HTR-8/SVneo (cell line): ENCODE measurements around the gene NPR3.
"Not testable (repeated sequence)": the region's sequence is repeated elsewhere in the genome, so short reads cannot be mapped to it uniquely, and the experiment has no call there.

Source experiments
- DNase-seq: peaks from one replicate; pipeline ENCODE4 v3.0.0; 2011; ENCODE audit warnings: low spot score, mixed read lengths; ENCODE audit not compliant: insufficient read length
- FAIRE-seq: peaks from 2 replicates; lab custom pipeline; 2011; peaks lifted over from hg19 to GRCh38; lab: Jason Lieb, UNC

The NPR3 gene

DNA sequence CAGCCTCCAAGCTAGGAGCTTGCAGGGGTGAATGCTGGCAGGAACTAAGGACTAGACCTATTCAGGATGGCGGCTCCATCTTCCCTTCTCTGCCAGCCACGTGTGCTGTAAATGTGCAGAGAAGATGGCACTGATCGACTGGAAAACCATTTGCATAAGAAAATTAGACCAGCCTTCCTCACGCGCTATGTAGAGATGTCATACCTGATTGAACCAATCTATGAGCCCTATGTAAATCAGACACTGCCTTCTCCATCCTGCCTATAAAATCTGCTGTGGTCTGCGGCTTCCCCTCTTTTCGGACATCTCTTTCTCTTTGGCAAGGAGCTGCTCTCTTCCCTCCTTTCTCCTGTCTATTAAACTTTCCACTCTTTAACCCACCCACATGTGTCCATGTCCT is 91.6 kb downstream of the NPR3 start:
- FAIRE-seq = no peak
- DNase-seq = no peak

- FAIRE-seq (no peak), DNase-seq (no peak)
Observed at GRCh38 chr5:32803656-32804055, 92.5 kb downstream of the NPR3 start.

DNA sequence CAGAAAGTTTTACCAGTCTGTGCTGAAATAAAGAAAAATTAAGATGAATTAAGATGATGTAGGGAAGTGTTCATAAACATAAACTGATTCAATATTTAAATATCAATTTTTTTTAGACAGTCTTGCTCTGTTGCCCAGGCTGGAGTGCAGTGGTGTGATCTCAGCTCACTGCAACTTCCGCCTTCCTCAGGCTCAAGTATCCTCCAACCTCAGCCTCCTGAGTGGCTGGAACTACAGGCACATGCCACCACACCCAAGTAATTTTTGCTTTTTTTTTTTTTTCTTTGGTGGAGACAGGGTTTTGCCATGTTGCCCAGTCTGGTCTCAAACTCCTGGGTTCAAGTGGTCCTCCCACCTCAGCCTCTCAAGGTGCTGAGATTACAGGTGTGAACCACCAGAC is 94.3 kb downstream of the NPR3 start:
- FAIRE-seq, DNase-seq: not testable (repeated sequence)

- peak; percentile 92 for FAIRE-seq
- peak; percentile 79 for DNase-seq
Observed at GRCh38 chr5:32805971-32806638, 95.0 kb downstream of the NPR3 start.

GRCh38 chr5:32808783-32809182 is 97.7 kb downstream of the NPR3 start:
- FAIRE-seq (peak; percentile 42), DNase-seq (no peak)

DNA sequence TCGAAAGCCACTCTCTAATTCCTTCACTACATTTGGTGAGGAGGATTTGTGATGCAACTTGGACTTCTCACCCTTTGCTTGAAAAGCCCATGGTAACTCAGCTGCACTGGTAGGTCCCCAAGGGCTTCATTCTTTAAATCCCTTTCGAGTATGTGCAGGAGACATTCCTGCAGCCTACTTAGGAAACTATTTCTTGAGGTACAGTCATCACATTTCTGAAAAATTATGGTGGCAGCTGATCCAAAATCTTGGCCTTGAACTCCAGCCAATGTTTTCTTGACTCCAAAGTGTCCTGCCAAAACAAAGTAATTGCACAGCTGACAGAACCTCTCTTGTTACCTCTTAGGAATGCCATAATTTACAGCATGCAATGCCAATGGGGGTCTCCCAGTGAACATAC is 99.7 kb downstream of the NPR3 start:
- FAIRE-seq (no peak), DNase-seq (peak; percentile 21)

DNA sequence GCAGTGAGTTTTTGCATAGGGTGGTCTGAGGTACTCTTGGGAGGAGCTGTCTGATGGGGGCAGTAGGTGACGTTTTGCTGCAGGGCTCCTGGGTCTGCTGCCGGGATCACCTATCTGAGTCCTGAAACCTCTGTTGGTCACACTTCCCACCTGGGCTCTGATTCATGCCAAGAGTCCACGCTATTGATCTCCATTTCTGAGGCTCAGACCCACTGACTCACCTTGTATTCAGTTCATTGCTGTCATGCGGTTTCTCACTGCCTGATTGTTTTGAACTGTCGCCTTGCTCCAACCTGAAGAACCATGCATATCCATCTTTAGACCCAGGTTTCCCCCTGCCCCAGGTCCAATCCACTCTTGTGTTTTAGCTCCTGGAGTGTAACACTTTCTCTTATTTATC is 101.3 kb downstream of the NPR3 start:
- DNase-seq (no peak), FAIRE-seq (no peak)

DNA sequence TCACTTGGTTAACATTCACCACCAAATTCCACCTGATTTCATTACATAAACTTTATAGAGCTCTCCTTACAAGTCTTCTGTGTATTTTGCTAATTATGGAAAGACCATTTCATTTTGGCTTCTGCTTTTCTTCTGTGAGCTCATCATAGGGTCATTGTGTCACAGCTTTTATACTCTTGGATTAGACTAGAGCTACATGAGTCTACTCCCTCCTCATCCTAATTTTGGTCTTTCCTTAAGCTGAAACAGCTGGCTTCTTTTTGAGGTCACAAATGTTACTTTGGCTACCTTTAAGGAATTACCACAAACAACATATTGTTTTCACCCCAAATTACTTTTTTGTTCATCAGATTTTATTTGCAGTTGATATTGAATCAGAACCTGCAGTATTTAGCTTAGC is 103.0 kb downstream of the NPR3 start:
- FAIRE-seq (peak; percentile 28), DNase-seq (no peak)

DNA sequence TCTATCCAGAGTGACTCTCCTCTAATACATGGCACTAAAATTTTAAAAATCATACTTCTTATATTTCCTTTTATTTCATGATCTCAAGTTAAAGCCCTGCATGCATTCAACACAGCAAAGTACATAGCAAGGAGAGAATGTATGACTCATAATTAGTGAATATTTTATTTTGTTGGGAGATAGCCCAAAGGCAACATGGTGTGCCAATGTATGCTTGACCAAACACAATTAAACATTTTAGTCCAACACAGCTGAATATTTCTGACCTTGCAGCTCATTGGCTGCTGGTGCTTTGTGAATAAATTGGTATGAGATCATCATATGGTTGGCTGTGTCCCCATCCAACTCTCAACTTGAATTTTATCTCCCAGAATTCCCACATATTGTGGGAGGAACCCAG is 103.5 kb downstream of the NPR3 start:
- FAIRE-seq (peak; percentile 77), DNase-seq (no peak)

DNA sequence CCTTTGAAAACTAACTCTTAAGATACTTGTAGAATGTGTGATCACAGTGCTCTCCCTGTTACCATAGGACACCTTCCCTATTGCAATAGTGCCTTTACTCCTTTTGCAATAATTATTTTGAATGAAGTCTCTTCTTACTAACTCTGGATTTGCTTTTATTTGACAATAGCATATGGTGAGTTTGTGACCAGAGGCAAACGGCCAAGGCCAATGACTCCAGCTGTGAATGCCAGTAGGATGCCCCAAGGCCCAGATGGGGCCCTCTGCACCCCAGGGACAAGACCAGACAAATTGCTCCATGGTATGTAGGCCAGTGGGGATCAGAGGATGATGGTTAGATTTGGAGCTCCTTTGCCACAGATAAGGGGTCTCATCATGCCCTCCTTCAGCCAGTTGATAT is 116.9 kb downstream of the NPR3 start:
- no peak for FAIRE-seq
- DNase-seq = no peak

- no peak for DNase-seq
- no peak for FAIRE-seq
Observed at GRCh38 chr5:32828492-32828891, 117.4 kb downstream of the NPR3 start.

DNA sequence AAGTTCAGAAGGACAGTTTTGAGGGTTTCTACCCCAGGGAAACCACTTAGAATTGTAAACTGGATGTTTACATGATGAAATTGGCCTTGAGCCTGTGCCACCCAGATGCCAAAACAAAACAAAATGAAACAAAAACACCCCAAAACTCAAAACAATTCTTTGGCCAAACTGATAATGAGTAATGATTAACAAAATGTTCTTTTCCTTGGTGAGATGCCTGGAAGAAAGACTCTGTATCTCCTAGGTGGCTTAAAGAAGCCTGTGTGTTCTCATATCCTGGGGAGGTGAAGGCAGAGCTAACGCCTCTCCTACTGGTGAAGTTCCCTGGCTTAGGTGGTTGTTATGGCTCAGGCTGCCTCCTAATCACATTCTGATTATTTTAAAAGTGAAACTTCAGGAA is 120.5 kb downstream of the NPR3 start:
- DNase-seq = no peak
- FAIRE-seq = no peak

GRCh38 chr5:32833127-32833526 is 122.0 kb downstream of the NPR3 start:
- FAIRE-seq (no peak), DNase-seq (no peak)

DNA sequence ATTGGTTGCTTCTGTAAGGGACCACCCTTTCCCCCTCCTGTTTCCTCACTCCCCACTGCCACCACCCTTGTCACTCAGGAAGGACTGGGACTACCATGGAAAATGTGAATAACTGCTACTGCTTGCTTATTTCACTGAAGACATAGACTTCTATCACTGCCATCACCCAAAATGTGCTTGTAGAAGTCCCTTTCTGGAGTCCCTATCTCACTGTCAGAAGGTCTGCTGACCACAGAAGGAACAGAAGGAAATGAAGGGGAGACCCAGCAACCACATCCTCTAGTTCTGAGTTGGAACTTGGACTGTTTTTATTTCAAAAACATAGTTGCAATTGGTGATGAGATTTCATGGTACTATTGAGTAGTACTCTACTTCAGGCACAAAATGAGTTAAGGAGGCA is 122.5 kb downstream of the NPR3 start:
- FAIRE-seq = no peak
- no peak for DNase-seq

DNA sequence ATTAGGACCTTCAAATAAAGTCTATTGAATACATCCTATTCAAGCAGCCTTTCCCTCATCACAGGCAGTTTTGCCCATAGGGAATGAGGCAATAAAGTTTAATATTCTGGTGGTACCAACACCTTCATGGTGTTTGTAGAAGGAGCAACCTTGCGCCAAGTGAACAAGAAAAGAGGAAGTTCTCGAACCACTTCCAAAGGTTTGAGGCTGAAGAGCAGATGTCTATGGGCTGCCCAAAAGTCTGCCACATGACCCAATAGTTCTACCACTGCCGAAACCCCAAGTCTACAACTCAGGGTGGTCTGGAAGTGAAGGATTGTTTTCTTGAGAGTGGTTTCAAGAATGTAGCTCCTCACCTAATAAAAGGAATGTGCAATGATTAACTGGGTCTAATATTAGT is 123.1 kb downstream of the NPR3 start:
- DNase-seq (no peak), FAIRE-seq (no peak)

DNA sequence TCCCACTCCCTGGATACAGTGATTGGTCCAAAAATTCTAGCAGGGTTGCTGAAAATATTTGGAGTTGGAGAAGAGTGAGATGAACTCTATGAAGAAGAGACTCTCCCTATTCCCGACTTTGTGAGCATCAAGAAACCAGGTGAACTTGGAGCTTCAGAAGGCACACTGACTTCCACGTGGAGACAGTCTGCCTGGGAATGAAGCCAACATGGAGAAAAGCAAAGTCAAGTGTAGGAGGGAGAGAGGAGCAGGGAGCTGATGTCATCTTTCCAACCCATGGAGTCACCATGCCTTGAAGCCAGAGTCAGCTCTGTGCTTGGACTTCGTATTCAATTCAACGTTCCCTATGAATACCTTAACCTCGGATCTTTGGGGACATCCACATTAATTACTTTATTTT is 125.1 kb downstream of the NPR3 start:
- no peak for FAIRE-seq
- no peak for DNase-seq

- DNase-seq = no peak
Observed at GRCh38 chr5:32837211-32837610, 126.1 kb downstream of the NPR3 start.

DNA sequence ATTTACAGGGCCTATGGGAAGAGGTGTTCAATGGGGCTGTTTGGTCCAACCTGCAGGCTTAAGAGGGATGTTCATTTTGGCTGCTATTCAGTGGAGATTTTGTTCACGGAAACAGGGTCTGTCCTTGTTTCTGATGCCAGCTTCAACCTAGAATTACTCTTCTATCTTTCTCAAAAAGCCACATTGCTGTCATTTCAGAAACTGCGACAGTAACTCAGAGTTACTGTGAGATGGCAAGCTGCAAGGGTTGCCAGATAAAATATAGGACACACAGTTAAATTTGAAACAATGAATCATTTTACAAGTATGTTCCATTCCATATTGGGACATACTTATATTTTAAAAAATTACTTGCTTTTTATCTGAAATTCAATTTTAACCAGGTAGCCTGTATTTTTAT is 128.0 kb downstream of the NPR3 start:
- no peak for DNase-seq
- no peak for FAIRE-seq

More at GRCh38 chr5:32837211-32837610, 126.1 kb downstream of the NPR3 start:
- FAIRE-seq = peak; percentile 58

DNA sequence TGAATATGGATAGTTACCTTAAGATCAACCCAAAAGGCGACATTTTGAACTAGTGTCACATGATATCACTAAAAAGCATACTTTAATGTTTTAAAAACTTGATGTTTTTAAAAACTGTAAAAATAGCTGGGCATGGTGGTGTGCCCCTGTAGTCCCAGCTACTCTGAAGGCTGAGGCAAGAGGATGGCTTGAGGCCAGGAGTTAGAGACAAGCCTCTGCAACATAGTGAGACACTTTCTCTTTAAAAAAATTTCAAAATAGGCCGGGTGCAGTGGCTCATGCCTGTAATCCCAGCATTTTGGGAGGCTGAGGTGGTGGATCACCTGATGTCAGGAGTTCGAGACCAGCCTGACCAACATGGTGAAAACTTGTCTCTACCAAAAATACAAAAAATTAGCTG is 129.5 kb downstream of the NPR3 start:
- FAIRE-seq = no peak
- no peak for DNase-seq
